Subcutaneous abdominal adipose tissue (tissue), 5 donors: ENCODE data around the gene GLCCI1.

Experiments used
- H3K27ac ChIP-seq: one replicate; pipeline ENCODE4 v1.7.0; 2013; ENCODE audit warnings: low read depth, mild to moderate bottlenecking, inconsistent platforms, low read length, moderate library complexity
- H3K27me3 ChIP-seq, 5 donors: one replicate each; pipeline ENCODE4 v1.7.0; 2013; ENCODE audit warnings: low read length in 5 of 5, inconsistent platforms in 1 of 5; ENCODE audit not compliant: control insufficient read depth in 5 of 5, insufficient read depth in 4 of 5
- H3K36me3 ChIP-seq, 5 donors: one replicate each; pipeline ENCODE4 v1.7.0; 2013; ENCODE audit warnings: low read length in 5 of 5; ENCODE audit not compliant: control insufficient read depth in 5 of 5, insufficient read depth in 5 of 5
- H3K4me1 ChIP-seq, 5 donors: one replicate each; pipeline ENCODE4 v1.7.0; 2013; ENCODE audit warnings: low read length in 5 of 5, mild to moderate bottlenecking in 3 of 5, moderate library complexity in 1 of 5; ENCODE audit not compliant: control insufficient read depth in 5 of 5, insufficient read depth in 5 of 5
- H3K4me3 ChIP-seq, 5 donors: one replicate each; pipeline ENCODE4 v1.7.0; 2013; ENCODE audit warnings: low read length in 5 of 5, low read depth in 1 of 5
- H3K9ac ChIP-seq, 5 donors: one replicate each; pipeline ENCODE4 v1.7.0; 2013; ENCODE audit warnings: low read length in 5 of 5, mild to moderate bottlenecking in 4 of 5, moderate library complexity in 3 of 5
- H3K9me3 ChIP-seq, 5 donors: one replicate each; pipeline ENCODE4 v1.7.0; 2013; ENCODE audit warnings: low read length in 5 of 5; ENCODE audit not compliant: control insufficient read depth in 5 of 5
- donor health status: healthy.
- donor health status: healthy.
- donor health status: healthy.
- donor health status: healthy.
- donor health status: healthy.

Gene GLCCI1

DNA sequence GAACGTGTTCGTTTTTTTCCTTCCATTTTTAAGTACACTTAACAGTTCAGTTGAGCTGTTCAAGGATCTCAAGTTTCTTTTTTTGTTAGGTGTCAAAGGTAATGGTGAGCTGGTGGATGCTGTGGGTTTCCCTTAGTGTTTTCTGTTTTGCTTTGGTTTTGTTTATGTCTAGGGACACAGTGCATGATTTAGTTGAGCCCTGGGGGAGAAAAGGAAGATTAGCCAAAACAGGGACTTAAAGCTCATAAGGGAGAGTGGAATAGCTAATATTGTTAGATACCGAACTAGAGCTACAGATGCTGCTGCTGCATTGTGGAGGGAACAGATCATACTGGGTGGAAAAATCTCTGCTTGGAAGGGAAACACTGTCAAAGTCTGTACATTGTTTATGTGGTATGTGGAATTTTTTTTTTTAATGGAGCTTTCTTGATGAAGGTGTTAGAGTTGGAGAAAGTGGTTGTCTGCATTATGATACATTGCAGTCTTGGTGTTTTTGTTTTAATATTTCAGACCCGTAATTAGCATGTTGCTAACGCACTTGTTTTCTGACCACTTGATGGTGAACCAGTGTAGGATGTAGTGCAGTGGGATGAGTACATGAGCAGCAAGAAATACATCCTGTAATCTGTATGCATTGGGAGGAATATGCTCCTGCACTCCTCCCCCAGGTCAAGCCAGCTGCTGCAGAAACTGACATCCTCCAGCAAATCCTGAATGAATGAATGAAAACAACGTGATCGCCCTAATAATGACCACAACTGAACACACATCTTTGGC lies 2.1 kb downstream of the GLCCI1 start:
- Histone ChIP-seq H3K36me3 (no peaks in the 10 kb centered on the region), H3K9ac (peak overlapping the region in 4 of 5 donors; percentile 48 to 71 (median 67)), H3K4me3 (peak overlapping the region; percentile 87 to 94 (median 91)), H3K9me3 (no peaks in the 10 kb centered on the region), H3K4me1 (peaks cover 0 to 47% (median 26%) of the 10 kb centered on the region in 5 donors), H3K27me3 (no peaks in the 10 kb centered on the region), H3K27ac (peak overlapping the region; percentile 61)

DNA sequence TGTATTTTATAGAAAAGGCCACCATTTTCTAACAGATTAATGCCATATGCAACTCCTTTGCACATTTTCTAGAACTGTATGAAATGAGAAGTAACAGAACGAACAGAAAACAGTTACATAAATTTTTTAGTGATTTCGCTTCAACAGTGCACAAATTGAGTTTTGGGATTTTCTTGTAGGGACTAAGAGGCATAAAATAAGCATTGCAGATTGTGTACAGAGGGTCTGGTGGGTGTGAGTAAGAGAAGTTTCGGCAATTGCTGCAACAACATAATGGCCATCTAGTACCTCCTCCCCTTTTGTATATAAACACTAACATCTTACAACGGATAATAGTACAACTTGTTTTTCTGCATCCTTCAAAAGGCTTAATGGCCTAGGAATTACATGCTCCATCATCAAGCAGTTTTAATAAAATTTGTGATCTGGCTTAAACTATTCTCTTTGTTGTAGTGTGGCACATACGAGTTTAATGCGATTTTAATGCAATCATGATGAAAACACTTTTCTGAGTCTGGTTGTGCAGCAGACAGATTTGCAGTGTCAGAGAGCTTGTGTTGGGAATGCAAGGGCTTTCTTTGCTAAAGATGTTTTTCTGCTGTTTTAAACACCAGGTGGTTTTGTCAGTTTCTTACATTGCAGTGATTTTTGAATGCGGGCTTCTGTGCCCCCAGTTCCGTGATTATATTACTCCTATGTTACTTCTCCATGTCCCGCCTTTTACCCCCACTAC lies 2.9 kb downstream of the GLCCI1 start:
- H3K27ac ChIP-seq = no peak overlapping the region
- peak overlapping the region in 1 of 5 donors; percentile 5 for H3K9ac ChIP-seq

GRCh38 chr7:7972128-7972527 lies 3.5 kb downstream of the GLCCI1 start:
- no peaks in the 10 kb centered on the region for H3K9me3 ChIP-seq
- H3K27ac ChIP-seq = no peak overlapping the region
- H3K4me1 ChIP-seq = peaks cover 0 to 47% (median 26%) of the 10 kb centered on the region in 5 donors
- peak overlapping the region in 1 of 5 donors; percentile 5 for H3K9ac ChIP-seq
- peak overlapping the region; percentile 8 to 94 (median 87) for H3K4me3 ChIP-seq
- no peaks in the 10 kb centered on the region for H3K27me3 ChIP-seq
- no peaks in the 10 kb centered on the region for H3K36me3 ChIP-seq

More for the DNA sequence above, 2.9 kb downstream of the GLCCI1 start:
- no peaks in the 10 kb centered on the region for H3K9me3 ChIP-seq
- H3K4me1 ChIP-seq = peaks cover 0 to 47% (median 26%) of the 10 kb centered on the region in 5 donors
- H3K36me3 ChIP-seq = no peaks in the 10 kb centered on the region
- no peaks in the 10 kb centered on the region for H3K27me3 ChIP-seq
- H3K4me3 ChIP-seq = peak overlapping the region; percentile 11 to 94 (median 87)

DNA sequence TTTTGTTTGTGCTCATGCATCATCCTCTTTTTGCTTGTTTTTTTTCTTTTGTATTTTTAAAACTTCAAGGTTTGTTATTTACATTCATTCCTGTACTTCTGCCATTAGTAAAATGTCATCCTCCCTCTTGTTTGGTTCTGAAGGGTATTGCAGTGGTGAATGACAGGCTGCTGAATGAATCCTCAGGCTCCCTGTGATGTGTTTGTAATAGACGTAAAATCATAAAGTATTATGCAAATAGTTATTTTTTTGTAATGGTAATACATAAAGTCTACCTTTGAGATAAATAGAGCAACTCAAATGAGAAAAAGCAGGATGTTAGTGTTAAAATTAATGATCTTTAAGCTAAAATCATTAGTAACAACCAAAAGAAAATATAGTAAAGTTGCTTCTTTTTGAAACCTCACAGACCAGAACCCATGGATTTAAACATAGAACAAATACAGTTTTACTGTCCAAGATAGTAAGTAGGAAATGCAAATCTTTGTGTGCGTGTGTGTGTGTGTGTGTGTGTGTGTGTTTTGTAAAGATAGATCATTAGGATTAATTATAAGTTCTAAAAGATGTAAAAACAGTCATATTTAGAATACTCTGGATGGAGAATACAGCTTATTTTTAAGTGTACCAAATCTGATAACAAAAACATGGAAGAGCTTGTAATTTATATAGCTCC lies 4.5 kb downstream of the GLCCI1 start:
- H3K4me1 ChIP-seq = peaks cover 0 to 45% (median 24%) of the 10 kb centered on the region in 5 donors
- H3K36me3 ChIP-seq = no peaks in the 10 kb centered on the region
- no peak overlapping the region for H3K27ac ChIP-seq
- peak overlapping the region in 1 of 5 donors; percentile 70 for H3K9ac ChIP-seq
- H3K9me3 ChIP-seq = no peaks in the 10 kb centered on the region
- peak overlapping the region in 1 of 5 donors; percentile 35 for H3K4me3 ChIP-seq
- no peaks in the 10 kb centered on the region for H3K27me3 ChIP-seq

DNA sequence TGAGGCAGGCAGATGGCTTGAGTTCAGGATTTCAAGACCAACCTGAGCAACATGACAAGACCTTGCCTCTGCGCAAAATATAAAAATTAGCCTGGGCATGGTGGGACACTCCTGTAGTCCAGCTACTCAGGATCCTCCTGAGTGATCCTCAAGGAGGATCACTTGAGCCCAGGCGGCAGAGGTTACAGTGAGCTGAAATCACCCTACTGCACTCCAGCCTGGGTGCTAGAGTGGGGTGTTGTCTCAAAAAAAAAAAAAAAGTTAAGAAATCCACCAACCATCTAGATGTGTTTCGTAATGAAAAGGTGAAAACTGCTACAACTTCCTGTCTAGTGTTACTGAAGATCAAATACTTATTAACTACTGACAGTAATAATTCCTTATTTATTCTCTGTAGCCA lies 8.1 kb downstream of the GLCCI1 start:
- Histone ChIP-seq H3K27ac (no peak overlapping the region), H3K9ac (no peak overlapping the region), H3K36me3 (no peaks in the 10 kb centered on the region), H3K4me1 (peaks cover 0 to 43% (median 13%) of the 10 kb centered on the region in 5 donors), H3K4me3 (no peak overlapping the region), H3K27me3 (no peaks in the 10 kb centered on the region), H3K9me3 (no peaks in the 10 kb centered on the region)

DNA sequence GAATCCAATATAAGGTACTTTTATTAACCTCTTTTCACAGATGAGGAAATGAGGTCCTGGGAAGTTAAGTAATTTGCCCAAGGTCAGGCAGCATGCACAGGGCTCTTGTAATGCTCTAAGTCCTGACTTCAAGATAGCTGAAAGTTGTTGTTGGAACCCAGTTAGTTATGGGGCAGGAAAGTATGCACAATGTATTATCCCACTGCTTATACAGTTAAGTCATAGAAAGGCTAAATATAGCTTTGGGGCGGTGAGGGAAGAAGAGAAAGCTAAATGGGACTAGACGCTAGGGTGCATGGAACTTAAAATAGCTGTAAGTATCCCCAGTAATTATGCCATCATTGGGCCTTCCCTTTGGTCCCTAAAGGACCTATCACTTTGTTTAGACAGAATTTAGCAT lies 9.2 kb downstream of the GLCCI1 start:
- no peak overlapping the region for H3K27ac ChIP-seq

GRCh38 chr7:7978860-7979259 lies 10.3 kb downstream of the GLCCI1 start:
- Histone ChIP-seq H3K27me3 (no peaks in the 10 kb centered on the region), H3K9ac (no peak overlapping the region), H3K27ac (no peak overlapping the region), H3K9me3 (no peaks in the 10 kb centered on the region), H3K4me3 (no peak overlapping the region), H3K4me1 (peaks cover 0 to 23% (median 9%) of the 10 kb centered on the region in 5 donors), H3K36me3 (no peaks in the 10 kb centered on the region)

More for the DNA sequence above, 9.2 kb downstream of the GLCCI1 start:
- Histone ChIP-seq H3K27me3 (no peaks in the 10 kb centered on the region), H3K4me1 (peaks cover 0 to 34% (median 7%) of the 10 kb centered on the region in 5 donors), H3K36me3 (no peaks in the 10 kb centered on the region), H3K4me3 (no peak overlapping the region), H3K9me3 (no peaks in the 10 kb centered on the region), H3K9ac (no peak overlapping the region)

GRCh38 chr7:7979558-7979957 lies 11.0 kb downstream of the GLCCI1 start:
- Histone ChIP-seq H3K4me1 (peaks cover 0 to 24% (median 11%) of the 10 kb centered on the region in 5 donors), H3K27me3 (no peaks in the 10 kb centered on the region), H3K27ac (no peak overlapping the region), H3K36me3 (no peaks in the 10 kb centered on the region), H3K4me3 (no peak overlapping the region), H3K9me3 (no peaks in the 10 kb centered on the region), H3K9ac (no peak overlapping the region)

GRCh38 chr7:7980134-7980533 lies 11.5 kb downstream of the GLCCI1 start:
- no peaks in the 10 kb centered on the region for H3K27me3 ChIP-seq
- H3K4me3 ChIP-seq = no peak overlapping the region
- H3K9ac ChIP-seq = no peak overlapping the region
- H3K9me3 ChIP-seq = no peaks in the 10 kb centered on the region
- H3K36me3 ChIP-seq = no peaks in the 10 kb centered on the region
- H3K4me1 ChIP-seq = peaks cover 0 to 30% (median 11%) of the 10 kb centered on the region in 5 donors
- no peak overlapping the region for H3K27ac ChIP-seq
